Loucy (cell line): Measurements from ENCODE around the gene LPP.
"Not testable (repeated sequence)": the region's sequence is repeated elsewhere in the genome, so short reads cannot be mapped to it uniquely, and the experiment has no call there.

Experiments used
- H2AFZ ChIP-seq: fragments of 200-600 bp; sonication (generic); 2 replicates; pipeline ENCODE4 v1.6.0; 2016; ENCODE audit warnings: antibody characterized with exemption, mild to moderate bottlenecking, low read length, moderate library complexity
- H3F3A ChIP-seq: fragments of 200-600 bp; 2 replicates; pipeline ENCODE4 v1.6.0; 2016; ENCODE audit warnings: antibody characterized with exemption, low read depth, mild to moderate bottlenecking
- H3K27me3 ChIP-seq: fragments of 200-600 bp; sonication (generic); 2 replicates; pipeline ENCODE4 v1.6.1; 2014; ENCODE audit warnings: low read length, mild to moderate bottlenecking; ENCODE audit not compliant: insufficient read depth, poor library complexity, severe bottlenecking
- H3K36me3 ChIP-seq: fragments of 200-600 bp; sonication (generic); 2 replicates; pipeline ENCODE4 v1.6.1; 2016; ENCODE audit warnings: low read length; ENCODE audit not compliant: insufficient read depth
- H3K4me1 ChIP-seq: fragments of 200-600 bp; sonication (generic); 2 replicates; pipeline ENCODE4 v1.5.1; 2014; ENCODE audit warnings: low read length, mild to moderate bottlenecking; ENCODE audit not compliant: insufficient read depth, poor library complexity, severe bottlenecking
- H3K4me2 ChIP-seq: fragments of 200-600 bp; sonication (generic); 2 replicates; pipeline ENCODE4 v1.6.0; 2014; ENCODE audit warnings: antibody characterized with exemption, low read length, low read depth, mild to moderate bottlenecking; ENCODE audit not compliant: poor library complexity, severe bottlenecking
- H3K4me3 ChIP-seq: fragments of 200-600 bp; sonication (generic); 2 replicates; pipeline ENCODE4 v1.5.1; 2014; ENCODE audit warnings: low read length, mild to moderate bottlenecking, mixed read lengths; ENCODE audit not compliant: poor library complexity, severe bottlenecking
- H3K79me2 ChIP-seq: fragments of 200-600 bp; sonication (generic); 2 replicates; pipeline ENCODE4 v1.6.1; 2014; ENCODE audit warnings: low read length; ENCODE audit not compliant: insufficient read depth
- H3K9ac ChIP-seq: fragments of 200-600 bp; sonication (generic); 2 replicates; pipeline ENCODE4 v1.6.0; 2014; ENCODE audit warnings: mild to moderate bottlenecking, low read depth, low read length, moderate library complexity; ENCODE audit not compliant: poor library complexity, severe bottlenecking
- H3K9me2 ChIP-seq: fragments of 200-600 bp; sonication (generic); replicated peaks from 2 replicates; pipeline ENCODE4 v1.6.1; 2016; ENCODE audit warnings: low read depth, low read length, mixed read lengths
- H3K9me3 ChIP-seq: fragments of 200-600 bp; sonication (generic); 2 replicates; pipeline ENCODE4 v1.6.1; 2014; ENCODE audit warnings: mild to moderate bottlenecking, antibody characterized with exemption, low read length, low read depth; ENCODE audit not compliant: insufficient read depth
- H4K20me1 ChIP-seq: fragments of 200-600 bp; sonication (generic); 2 replicates; pipeline ENCODE4 v1.6.0; 2014; ENCODE audit warnings: antibody characterized with exemption, low read length, mild to moderate bottlenecking; ENCODE audit not compliant: insufficient read depth, poor library complexity, severe bottlenecking
- CTCF ChIP-seq: fragments of 200-600 bp; sonication (generic); conservative IDR thresholded peaks from 2 replicates; pipeline ENCODE4 v1.5.1; 2014; ENCODE audit warnings: mild to moderate bottlenecking, antibody characterized with exemption, low read length
- EZH2phosphoT487 ChIP-seq: fragments of 200-600 bp; IDR thresholded peaks from 2 replicates; pipeline ENCODE4 v1.6.1; 2018; ENCODE audit warnings: antibody characterized with exemption, mild to moderate bottlenecking, moderate library complexity, borderline replicate concordance

The LPP gene

GRCh38 chr3:188605905-188606304, 451.9 kb downstream of the LPP start:
- H3K9me3 ChIP-seq = 0 out of 2 replicates have a peak, but pooled peaks cover 5% of the 10 kb centered on the region
- no peaks in the 10 kb centered on the region for H3K27me3 ChIP-seq
- H3K9ac ChIP-seq = no peak overlapping the region
- H3K79me2 ChIP-seq = no peaks in the 10 kb centered on the region
- H3K36me3 ChIP-seq = peaks cover 19% of the 10 kb centered on the region
- H3K4me2 ChIP-seq = no peak overlapping the region
- H3K9me2 ChIP-seq = no peaks in the 10 kb centered on the region
- no peak overlapping the region for H3K4me3 ChIP-seq
- no peak for TF ChIP-seq CTCF
- TF ChIP-seq EZH2phosphoT487 = no peak
- H3K4me1 ChIP-seq = no peaks in the 10 kb centered on the region
- H4K20me1 ChIP-seq = no peaks in the 10 kb centered on the region
- H3F3A ChIP-seq = no peaks in the 10 kb centered on the region; the same call in 1 of the 2 replicates
- H2AFZ ChIP-seq = no peak overlapping the region

GRCh38 chr3:188607805-188608315, 453.9 kb downstream of the LPP start:
- Histone ChIP-seq H3K79me2 (no peaks in the 10 kb centered on the region), H3K9ac (no peak overlapping the region), H3K4me3 (no peak overlapping the region), H4K20me1 (no peaks in the 10 kb centered on the region), H3K9me2 (no peaks in the 10 kb centered on the region), H2AFZ (no peak overlapping the region), H3K4me1 (no peaks in the 10 kb centered on the region), H3K36me3 (peaks cover 19% of the 10 kb centered on the region), H3K4me2 (no peak overlapping the region), H3K9me3 (0 out of 2 replicates have a peak, but pooled peaks cover 5% of the 10 kb centered on the region), H3K27me3 (no peaks in the 10 kb centered on the region), H3F3A (no peaks in the 10 kb centered on the region; the same call in 1 of the 2 replicates)
- TF ChIP-seq CTCF = no peak
- no peak for TF ChIP-seq EZH2phosphoT487

- no peaks in the 10 kb centered on the region; the same call in 1 of the 2 replicates for H3F3A ChIP-seq
- TF ChIP-seq EZH2phosphoT487 (no peak), CTCF (no peak)
- no peak overlapping the region for H3K4me3 ChIP-seq
- H3K4me1 ChIP-seq = no peaks in the 10 kb centered on the region
- no peak overlapping the region for H3K9ac ChIP-seq
- H3K4me2 ChIP-seq = no peak overlapping the region
- H3K27me3 ChIP-seq = no peaks in the 10 kb centered on the region
- no peaks in the 10 kb centered on the region for H3K79me2 ChIP-seq
- H3K36me3 ChIP-seq = peaks cover 19% of the 10 kb centered on the region
- no peak overlapping the region for H2AFZ ChIP-seq
- no peaks in the 10 kb centered on the region for H3K9me2 ChIP-seq
- 0 out of 2 replicates have a peak, but pooled peaks cover 5% of the 10 kb centered on the region for H3K9me3 ChIP-seq
- no peaks in the 10 kb centered on the region for H4K20me1 ChIP-seq
Measured at GRCh38 chr3:188608401-188608800, 454.4 kb downstream of the LPP start.

GRCh38 chr3:188613721-188614120, 459.8 kb downstream of the LPP start:
- not testable (repeated sequence) for H3K9me3 ChIP-seq, H3K9ac ChIP-seq, H3K79me2 ChIP-seq, H3K9me2 ChIP-seq, H2AFZ ChIP-seq, H3K4me2 ChIP-seq, H4K20me1 ChIP-seq, H3K4me3 ChIP-seq, H3K4me1 ChIP-seq, H3F3A ChIP-seq, H3K27me3 ChIP-seq
- H3K36me3 ChIP-seq = peaks cover 19% of the 10 kb centered on the region
